Brain microvascular endothelial cell (primary cell): ENCODE results near the gene DHFR.

ENCODE experiments used
- DNase-seq: peaks from one replicate; pipeline ENCODE4 v3.0.0-alpha.2; 2020
- H3K27ac ChIP-seq: fragments of 250-450 bp; sonication (Bioruptor Pico); 2 replicates; pipeline ENCODE4 v1.5.1; 2020; ENCODE audit warnings: mild to moderate bottlenecking, moderate library complexity
- H3K27me3 ChIP-seq: fragments of 250-450 bp; sonication (Bioruptor Pico); replicated peaks from 2 replicates; pipeline ENCODE4 v1.5.1; 2020; ENCODE audit warnings: mild to moderate bottlenecking
- H3K36me3 ChIP-seq: fragments of 250-450 bp; sonication (Bioruptor Pico); replicated peaks from 2 replicates; pipeline ENCODE4 v1.5.1; 2020; ENCODE audit warnings: mild to moderate bottlenecking
- H3K4me3 ChIP-seq: 2 replicates; pipeline ENCODE4 v1.5.1; 2011; ENCODE audit warnings: low read depth, mild to moderate bottlenecking, control low read depth, low read length, moderate library complexity
- CTCF ChIP-seq: IDR thresholded peaks from 2 replicates; pipeline ENCODE4 v1.5.1; 2011; ENCODE audit warnings: low read depth, mild to moderate bottlenecking, moderate library complexity, low read length, control low read depth, inconsistent platforms; ENCODE audit errors: missing control alignments
- in situ Hi-C: cut with HindIII; loops from 2 replicates; pipeline ENCODE4 v1.10.0; 2017; ENCODE audit warnings: low sequenced_read_pairs, low pct_ligation_motif_present

The DHFR gene

GRCh38 chr5:80686757-80687156, 32.0 kb upstream of the DHFR start:
- TF ChIP-seq CTCF: peak; percentile 32
- Histone ChIP-seq H3K27ac (no peak overlapping the region), H3K36me3 (no peaks in the 10 kb centered on the region), H3K4me3 (no peak overlapping the region), H3K27me3 (no peaks in the 10 kb centered on the region)
- no peak for DNase-seq
- in situ Hi-C loops: no loop called here

GRCh38 chr5:80676706-80677105, 21.9 kb upstream of the DHFR start:
- Histone ChIP-seq H3K27ac (no peak overlapping the region), H3K36me3 (peaks cover 10% of the 10 kb centered on the region), H3K27me3 (no peaks in the 10 kb centered on the region), H3K4me3 (no peak overlapping the region)
- DNase-seq: no peak
- in situ Hi-C loops: no loop called here
- TF ChIP-seq CTCF: no peak

- DNase-seq: peak; percentile 57
- in situ Hi-C loops: no loop called here
- peak; percentile 84 for TF ChIP-seq CTCF
- H3K4me3 ChIP-seq: no peak overlapping the region
- no peak overlapping the region for H3K27ac ChIP-seq
- no peaks in the 10 kb centered on the region for H3K27me3 ChIP-seq
- peaks cover 8% of the 10 kb centered on the region for H3K36me3 ChIP-seq
Measured at GRCh38 chr5:80672140-80672736, 17.5 kb upstream of the DHFR start.

- no peak for DNase-seq
- in situ Hi-C loops: no loop called here
- H3K4me3 ChIP-seq: no peak overlapping the region
- no peak for TF ChIP-seq CTCF
- no peak overlapping the region for H3K27ac ChIP-seq
- H3K27me3 ChIP-seq: no peaks in the 10 kb centered on the region
- H3K36me3 ChIP-seq: peaks cover 8% of the 10 kb centered on the region
Measured at GRCh38 chr5:80668016-80668969, 13.5 kb upstream of the DHFR start.

- no peak overlapping the region for H3K4me3 ChIP-seq
- in situ Hi-C loops: no loop called here
- peaks cover 3% of the 10 kb centered on the region for H3K36me3 ChIP-seq
- TF ChIP-seq CTCF: no peak
- no peak overlapping the region for H3K27ac ChIP-seq
- no peak for DNase-seq
- H3K27me3 ChIP-seq: no peaks in the 10 kb centered on the region
Measured at GRCh38 chr5:80667384-80667783, 12.6 kb upstream of the DHFR start.
